ENCODE data around the gene HOOK2. TPM values are rescaled to one million over a fixed set of nuclear protein-coding genes. Genes with fewer than 3 reads are reported as not detected.

The HOOK2 gene
- total RNA-seq, 4 donors from 2014 or later: 13.5 to 24.1 (median 14.6) TPM

- TF ChIP-seq POLR2AphosphoS5 (IDR thresholded peaks at IDR 0.05) (no peak), CTCF (IDR thresholded peaks at IDR 0.05) (no peak), EP300 (IDR thresholded peaks at IDR 0.05) (no peak)
- peak overlapping the region in 3 of 4 donors; percentile 98 to 100 (median 99) for H3K27ac ChIP-seq
- no peaks in the 10 kb centered on the region for H3K27me3 ChIP-seq
- WGBS, 2 donors (ENCODE audit: low coverage in 1 of 2): 56 to 65% methylated on average over 2 to 3 of the region's 3 CpGs
- H3K9me3 ChIP-seq: no peaks in the 10 kb centered on the region
- no peak overlapping the region for H3K4me3 ChIP-seq
- no peak for ATAC-seq
- no peaks in the 10 kb centered on the region for H3K36me3 ChIP-seq
- H3K4me1 ChIP-seq: peaks cover 0 to 87% (median 51%) of the 10 kb centered on the region in 3 donors
Observed at GRCh38 chr19:12786952-12787351, 11.6 kb upstream of the HOOK2 start.

GRCh38 chr19:12786141-12786870, 11.0 kb upstream of the HOOK2 start:
- 80% methylated on average over 2 of the region's 18 CpGs; no CpG with 5 or more reads in 1 of the 2 donors for WGBS, 2 donors (ENCODE audit: low coverage in 1 of 2)
- peaks cover 0 to 92% (median 51%) of the 10 kb centered on the region in 3 donors for H3K4me1 ChIP-seq
- no peaks in the 10 kb centered on the region for H3K27me3 ChIP-seq

GRCh38 chr19:12785431-12786031, 10.2 kb upstream of the HOOK2 start:
- TF ChIP-seq EP300 (IDR thresholded peaks at IDR 0.05) (no peak), POLR2A (IDR thresholded peaks at IDR 0.05) (peak in 1 of 2 donors; percentile 1)
- peak overlapping the region in 1 of 2 donors; percentile 3 for H3K4me3 ChIP-seq
- H3K9me3 ChIP-seq: no peaks in the 10 kb centered on the region
- ATAC-seq: no peak
- peak overlapping the region; percentile 12 to 100 (median 98) for H3K27ac ChIP-seq
- peaks cover 0 to 85% (median 51%) of the 10 kb centered on the region in 3 donors for H3K4me1 ChIP-seq
- 75 to 83% methylated on average over 2 to 4 of the region's 4 CpGs for WGBS, 2 donors (ENCODE audit: low coverage in 1 of 2)
- no peaks in the 10 kb centered on the region for H3K36me3 ChIP-seq
- no peaks in the 10 kb centered on the region for H3K27me3 ChIP-seq

More at GRCh38 chr19:12786141-12786870, 11.0 kb upstream of the HOOK2 start:
- peak overlapping the region; percentile 12 to 100 (median 98) for H3K27ac ChIP-seq
- TF ChIP-seq POLR2AphosphoS5 (IDR thresholded peaks at IDR 0.05) (no peak), POLR2A (IDR thresholded peaks at IDR 0.05) (peak in 1 of 2 donors; percentile 28)
- H3K9me3 ChIP-seq: no peaks in the 10 kb centered on the region
- H3K36me3 ChIP-seq: no peaks in the 10 kb centered on the region
- no peak overlapping the region for H3K4me3 ChIP-seq
- no peak for ATAC-seq

GRCh38 chr19:12784871-12785430, 9.6 kb upstream of the HOOK2 start:
- Histone ChIP-seq H3K9me3 (no peaks in the 10 kb centered on the region), H3K27me3 (no peaks in the 10 kb centered on the region), H3K4me3 (peak overlapping the region in 1 of 2 donors; percentile 3), H3K27ac (peak overlapping the region in 3 of 4 donors; percentile 98 to 100 (median 99)), H3K4me1 (peaks cover 0 to 81% (median 51%) of the 10 kb centered on the region in 3 donors), H3K36me3 (no peaks in the 10 kb centered on the region)
- TF ChIP-seq CTCF (IDR thresholded peaks at IDR 0.05): no peak
- TF ChIP-seq POLR2AphosphoS5 (IDR thresholded peaks at IDR 0.05): no peak
- no peak for TF ChIP-seq EP300 (IDR thresholded peaks at IDR 0.05)
- TF ChIP-seq POLR2A (IDR thresholded peaks at IDR 0.05): no peak
- WGBS, 2 donors (ENCODE audit: low coverage in 1 of 2): 38 to 46% methylated on average over 3 to 5 of the region's 5 CpGs
- ATAC-seq: no peak

GRCh38 chr19:12784394-12784870, 9.1 kb upstream of the HOOK2 start:
- Histone ChIP-seq H3K4me1 (peaks cover 0 to 85% (median 51%) of the 10 kb centered on the region in 3 donors), H3K27me3 (no peaks in the 10 kb centered on the region), H3K36me3 (no peaks in the 10 kb centered on the region), H3K27ac (peak overlapping the region; percentile 67 to 100 (median 98)), H3K4me3 (no peak overlapping the region), H3K9me3 (no peaks in the 10 kb centered on the region)
- 60% methylated on average over 4 to 10 of the region's 10 CpGs for WGBS, 2 donors (ENCODE audit: low coverage in 1 of 2)
- no peak for TF ChIP-seq EP300 (IDR thresholded peaks at IDR 0.05)
- ATAC-seq: no peak

GRCh38 chr19:12783849-12784393, 8.6 kb upstream of the HOOK2 start:
- H3K9me3 ChIP-seq: no peaks in the 10 kb centered on the region
- peaks cover 0 to 85% (median 50%) of the 10 kb centered on the region in 3 donors for H3K4me1 ChIP-seq
- ATAC-seq: no peak
- H3K27ac ChIP-seq: peak overlapping the region; percentile 67 to 100 (median 98)
- WGBS, 2 donors (ENCODE audit: low coverage in 1 of 2): 17% methylated on average over 2 of the region's 19 CpGs; no CpG with 5 or more reads in 1 of the 2 donors
- no peaks in the 10 kb centered on the region for H3K36me3 ChIP-seq
- TF ChIP-seq POLR2A (IDR thresholded peaks at IDR 0.05): no peak
- TF ChIP-seq EP300 (IDR thresholded peaks at IDR 0.05): no peak
- TF ChIP-seq POLR2AphosphoS5 (IDR thresholded peaks at IDR 0.05): no peak
- no peak for TF ChIP-seq CTCF (IDR thresholded peaks at IDR 0.05)
- H3K27me3 ChIP-seq: no peaks in the 10 kb centered on the region
- H3K4me3 ChIP-seq: no peak overlapping the region

All from gastroesophageal sphincter (tissue), 4 donors.